Measurements from ENCODE around the gene POU3F3.

POU3F3 gene

GRCh38 chr2:104853534-104854497 lies at the start of gene POU3F3:
POU3F3 (plus strand) TSS chr2:104854115; CDS start chr2:104855511, 1,396 bp downstream.
- DNase-seq, result peak; percentile 61

GRCh38 chr2:104804148-104804890 lies 49.6 kb upstream of the POU3F3 start:
- DNase-seq, result no peak

GRCh38 chr2:104812286-104812685 lies 41.6 kb upstream of the POU3F3 start:
- no peak for DNase-seq

DNA sequence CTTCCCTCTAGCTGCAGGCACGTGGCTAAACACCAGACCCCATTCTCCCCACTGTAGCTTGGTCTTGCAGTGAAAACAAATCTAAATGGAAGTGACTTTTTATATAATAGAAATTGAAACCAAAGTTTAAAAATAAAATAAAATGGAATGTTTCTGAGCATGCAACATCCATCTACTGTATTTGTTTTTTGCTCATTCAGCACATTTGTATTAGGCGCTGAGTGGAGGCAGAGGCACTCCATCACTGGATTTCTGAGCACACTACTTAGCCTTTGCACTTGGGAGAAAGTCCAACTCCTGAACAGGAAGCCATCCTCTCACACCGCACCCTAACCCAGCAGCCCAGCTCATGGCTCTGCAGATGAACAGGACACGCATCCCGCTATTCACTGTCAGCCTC lies 37.8 kb upstream of the POU3F3 start:
- DNase-seq, result no peak

DNA sequence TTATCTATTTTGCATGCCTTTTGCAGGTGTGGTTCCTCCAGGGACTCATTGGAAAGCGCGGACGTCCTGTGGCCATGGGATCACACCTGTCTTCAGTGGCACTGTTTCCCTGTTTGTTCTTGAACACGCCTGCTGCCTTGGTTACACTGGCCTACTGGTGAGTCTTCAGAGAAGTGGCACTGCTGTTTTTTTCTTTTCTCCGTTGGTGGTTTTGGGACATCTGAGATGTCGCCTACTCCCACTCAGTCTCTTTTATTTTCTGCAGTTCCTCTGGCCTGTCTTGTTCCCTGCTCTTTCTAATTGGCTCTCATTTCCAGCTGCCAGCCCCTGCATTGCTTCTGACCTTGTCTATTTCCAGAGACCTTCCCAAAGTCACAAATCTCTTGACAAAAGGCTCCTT lies 35.7 kb upstream of the POU3F3 start:
- no peak for DNase-seq

DNA sequence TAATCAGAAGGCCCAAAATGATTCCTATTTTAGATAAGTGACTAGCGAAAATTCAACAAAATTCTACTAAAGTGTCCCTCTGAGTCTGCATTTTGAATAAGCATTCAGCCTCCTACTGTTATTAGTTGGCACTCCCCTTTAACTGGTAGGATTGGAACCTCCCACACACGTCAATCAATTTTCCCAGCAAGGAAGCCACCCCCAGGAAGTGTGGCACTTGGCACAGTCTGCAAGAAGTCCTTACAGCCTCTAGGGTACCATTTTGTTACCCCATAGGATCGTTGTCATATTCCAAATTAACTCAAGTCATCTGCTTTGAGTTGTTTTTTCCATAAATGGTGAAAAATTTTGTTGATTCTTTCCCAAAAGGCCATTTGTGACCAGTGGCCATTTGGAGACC lies 33.8 kb upstream of the POU3F3 start:
- no peak for DNase-seq

DNA sequence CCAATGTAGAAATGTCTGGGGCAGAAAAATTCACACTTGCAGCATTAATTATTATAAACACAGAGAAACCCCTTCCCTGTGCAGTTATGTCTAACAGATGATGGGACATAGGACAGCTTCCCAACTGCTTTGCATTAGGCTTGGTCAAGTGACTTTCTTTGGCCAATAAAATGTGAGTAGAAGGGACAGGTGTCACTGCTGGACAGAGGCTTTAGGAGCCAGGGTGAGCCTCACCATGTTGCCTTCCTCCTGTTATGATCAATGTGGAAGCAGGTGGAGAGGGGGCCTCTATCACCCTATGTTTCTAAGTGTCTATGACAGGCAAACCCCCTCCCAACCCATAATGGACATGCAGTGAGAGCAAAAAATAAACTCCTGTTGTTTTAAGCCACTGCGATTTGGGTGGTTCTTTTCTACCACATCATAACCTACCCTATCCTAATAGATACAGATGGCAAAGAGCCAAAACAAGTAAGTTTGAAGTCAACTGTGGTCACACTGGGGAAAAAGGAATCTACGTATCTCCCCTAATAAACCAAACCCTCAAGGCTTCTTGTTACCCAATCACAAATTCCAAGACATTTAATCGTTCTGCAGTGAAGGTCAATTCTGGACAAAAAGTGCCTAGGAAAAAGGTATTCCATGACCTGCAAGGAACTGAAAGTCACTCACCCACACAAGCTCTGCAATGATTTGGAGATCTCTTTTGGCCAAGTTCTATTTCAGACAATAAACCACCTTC lies 28.6 kb upstream of the POU3F3 start:
- no peak for DNase-seq

GRCh38 chr2:104826016-104826415 lies 27.9 kb upstream of the POU3F3 start:
- DNase-seq, result no peak

GRCh38 chr2:104831742-104832141 lies 22.2 kb upstream of the POU3F3 start:
- no peak for DNase-seq

DNA sequence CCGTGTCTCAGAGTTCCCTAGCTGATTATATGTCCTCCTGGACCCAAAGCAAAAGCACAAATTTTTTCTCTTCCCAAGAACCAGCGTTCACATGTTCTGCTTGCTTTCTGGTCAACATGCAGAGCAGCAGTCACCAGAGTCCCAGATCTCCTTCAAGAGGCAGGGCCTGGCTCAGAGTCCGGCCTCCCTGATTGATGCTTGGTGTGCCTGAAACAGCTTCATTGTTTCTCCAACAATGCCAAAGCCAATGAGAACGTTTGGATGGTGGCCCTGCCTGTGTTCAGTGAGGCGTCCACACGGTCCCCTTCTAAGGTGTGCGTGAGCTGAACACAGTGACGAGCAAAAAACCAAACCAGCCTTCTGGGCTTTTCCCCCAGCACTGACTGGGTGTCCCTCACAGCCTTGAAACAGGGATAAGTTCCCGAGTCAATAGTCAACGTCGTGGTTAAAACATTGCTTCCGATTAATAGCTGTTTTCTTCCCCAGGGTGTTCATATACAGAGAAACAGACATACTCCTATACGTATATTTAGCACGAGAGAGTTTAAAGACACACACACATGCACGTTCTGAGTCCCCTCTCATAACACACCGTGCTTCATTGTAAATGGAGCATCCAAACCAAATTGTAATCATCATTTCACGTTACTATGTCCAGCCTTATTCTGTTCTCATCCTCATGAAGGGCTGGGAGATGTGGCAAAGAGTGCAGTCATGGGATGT lies 19.3 kb upstream of the POU3F3 start:
- DNase-seq, result no peak

DNA sequence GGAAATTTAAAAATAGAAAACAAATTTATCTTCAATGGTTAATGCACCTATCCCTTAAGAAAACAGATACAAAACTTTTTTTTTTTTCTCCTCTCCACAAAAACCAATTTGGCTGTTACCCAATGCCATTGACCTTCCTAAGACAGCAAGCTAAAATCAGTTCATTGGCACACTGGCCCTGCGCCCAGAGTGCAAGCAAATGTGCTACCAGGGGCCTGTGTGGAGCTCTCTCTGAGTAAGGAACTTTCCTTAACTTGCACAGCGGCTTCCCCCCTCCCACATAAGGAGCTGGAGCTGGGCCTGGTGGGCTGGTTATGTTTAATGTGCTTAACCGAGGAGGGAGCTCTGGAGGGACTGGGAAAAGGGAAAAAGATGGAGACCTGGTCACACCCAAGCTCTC lies 17.6 kb upstream of the POU3F3 start:
- no peak for DNase-seq

DNA sequence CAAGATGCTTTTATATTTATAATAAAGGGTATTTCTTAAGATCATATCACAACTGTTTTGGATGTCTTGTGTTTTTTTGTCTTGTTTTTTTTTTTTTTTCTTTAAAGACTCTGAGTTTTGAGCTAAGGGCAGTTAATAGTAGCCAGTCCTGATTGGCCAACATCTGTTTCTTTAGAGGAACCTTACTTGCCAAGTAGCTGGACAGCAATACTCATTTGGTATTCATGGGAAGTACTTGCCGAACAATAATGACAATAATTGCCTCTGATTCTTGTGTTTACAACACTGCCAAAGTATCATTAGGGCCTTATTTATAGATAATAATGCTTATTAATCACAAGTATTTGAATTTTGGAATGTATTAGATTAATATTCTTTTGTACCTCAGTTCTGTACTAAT lies 17.1 kb upstream of the POU3F3 start:
- DNase-seq, result no peak

DNA sequence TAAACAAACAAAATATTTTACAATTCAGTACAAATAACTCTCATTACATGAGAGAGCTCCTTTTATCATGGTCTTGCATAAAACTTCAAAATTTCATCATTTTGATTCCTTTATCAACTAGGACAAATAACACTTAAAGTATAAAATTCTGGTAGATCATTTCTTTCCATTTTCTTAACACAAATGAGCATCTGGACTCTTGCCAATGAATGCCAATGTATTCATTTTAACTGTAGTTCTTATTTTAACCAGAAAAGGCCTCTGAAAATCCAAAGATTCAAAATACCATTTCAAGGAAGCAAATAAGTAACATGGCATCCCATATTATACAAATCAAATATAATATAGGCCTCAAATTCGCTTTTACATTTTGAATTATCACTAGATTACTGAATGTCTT lies 13.8 kb upstream of the POU3F3 start:
- no peak for DNase-seq

DNA sequence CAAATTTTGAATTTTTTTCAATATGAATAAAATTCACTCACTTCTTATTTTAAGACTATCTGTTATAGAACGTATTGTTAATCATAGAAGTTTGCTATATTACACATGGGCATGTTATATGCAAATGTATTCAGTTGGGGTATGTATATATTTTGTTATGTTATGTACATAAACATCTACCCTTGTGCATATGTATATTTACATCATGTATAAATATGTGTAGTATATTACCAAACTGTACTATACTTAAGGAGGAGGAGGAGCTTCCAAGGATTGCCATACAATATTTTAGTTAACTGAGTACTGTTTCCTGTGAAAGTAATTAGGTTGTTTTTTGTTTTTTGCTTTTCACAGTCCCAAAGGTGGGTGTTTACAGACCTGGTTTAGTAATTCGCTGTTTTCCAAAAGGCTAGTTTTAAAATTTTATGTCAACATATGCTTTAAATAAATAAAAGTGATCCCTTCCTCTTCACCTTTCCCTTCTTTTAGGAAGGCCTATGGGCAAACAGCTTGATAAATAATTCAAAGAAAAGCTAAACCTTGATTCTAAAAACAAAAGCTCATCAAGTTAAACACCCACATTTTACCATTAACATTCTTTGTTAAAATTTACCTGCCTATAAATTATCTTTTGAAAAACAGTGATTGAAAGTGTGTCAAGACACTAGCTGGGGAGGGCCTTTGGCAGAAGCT lies 12.9 kb upstream of the POU3F3 start:
- DNase-seq, result no peak

- no peak for DNase-seq
Observed at GRCh38 chr2:104841744-104842143, 12.2 kb upstream of the POU3F3 start.

GRCh38 chr2:104844807-104845551 lies 8.9 kb upstream of the POU3F3 start:
- DNase-seq, result no peak

GRCh38 chr2:104845552-104845931 lies 8.4 kb upstream of the POU3F3 start:
- no peak for DNase-seq

- DNase-seq, result no peak
Observed at GRCh38 chr2:104845946-104846785, 7.7 kb upstream of the POU3F3 start.

DNA sequence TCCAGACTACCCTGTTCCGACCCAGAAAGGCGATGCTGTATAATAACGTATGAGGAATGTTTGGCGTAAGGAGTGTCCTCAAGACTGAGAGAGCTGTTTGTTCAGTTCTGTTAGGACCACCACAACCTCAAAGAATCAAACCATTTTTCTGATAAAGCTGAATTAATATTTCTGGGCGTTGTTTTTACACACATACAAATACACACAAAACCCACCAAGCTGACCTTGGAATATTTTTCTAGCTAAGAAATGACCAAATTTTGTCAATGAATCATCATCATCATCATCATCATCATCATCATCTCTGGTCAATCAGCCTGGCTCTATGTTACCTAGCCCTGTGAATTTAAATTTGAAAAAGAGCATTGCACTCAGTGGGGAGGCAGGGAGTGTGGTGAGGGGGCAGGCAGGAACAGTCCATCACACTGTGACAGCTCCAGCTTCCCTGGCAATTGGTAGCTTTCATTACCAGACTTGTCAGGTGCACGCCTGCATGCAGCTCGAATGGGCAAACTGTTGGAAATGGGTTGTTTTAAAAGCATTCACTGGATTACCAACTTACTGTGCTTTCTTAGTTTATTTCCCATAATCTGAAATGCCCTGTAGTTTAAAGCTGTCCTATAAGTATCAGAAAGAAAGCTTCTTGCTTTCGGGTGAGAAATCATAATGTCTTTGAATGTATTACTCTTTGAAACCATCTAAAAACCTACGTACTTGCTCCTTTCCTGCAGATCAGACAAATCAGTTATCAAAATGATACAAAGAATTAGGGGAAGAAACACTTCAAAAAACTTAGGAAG lies 6.9 kb upstream of the POU3F3 start:
- no peak for DNase-seq

All from hematopoietic multipotent progenitor cell treated with erythropoietin and hydrocortisone succinate and interleukin-3 and kit ligand, for 8 days (in vitro differentiated cells).